Mucosa of stomach (tissue), 1 donor: Measurements from ENCODE around the gene COL15A1.

Experiments
- H3K27me3 ChIP-seq: one replicate; pipeline ENCODE4 v1.7.0; 2013; ENCODE audit warnings: mild to moderate bottlenecking, low read length; ENCODE audit not compliant: control insufficient read depth, insufficient read depth
- H3K36me3 ChIP-seq: one replicate; pipeline ENCODE4 v1.7.0; 2013; ENCODE audit warnings: low read length; ENCODE audit not compliant: control insufficient read depth, insufficient read depth
- H3K4me1 ChIP-seq: one replicate; pipeline ENCODE4 v1.7.0; 2013; ENCODE audit warnings: mild to moderate bottlenecking, low read length; ENCODE audit not compliant: control insufficient read depth, insufficient read depth
- H3K4me3 ChIP-seq: one replicate; pipeline ENCODE4 v1.7.0; 2013; ENCODE audit warnings: low read length
- H3K9ac ChIP-seq: one replicate; pipeline ENCODE4 v1.7.0; 2013; ENCODE audit warnings: mild to moderate bottlenecking, low read length, moderate library complexity
- H3K9me3 ChIP-seq: one replicate; pipeline ENCODE4 v1.7.0; 2013; ENCODE audit warnings: mild to moderate bottlenecking, low read length, moderate library complexity; ENCODE audit not compliant: control insufficient read depth
- donor health status: Pancreatic carcinoma.

COL15A1 gene

GRCh38 chr9:99113414-99114048, 169.8 kb downstream of the COL15A1 start:
- Histone ChIP-seq H3K36me3 (no peaks in the 10 kb centered on the region), H3K27me3 (no peaks in the 10 kb centered on the region), H3K4me3 (no peak overlapping the region), H3K4me1 (peaks cover 13% of the 10 kb centered on the region), H3K9me3 (no peaks in the 10 kb centered on the region), H3K9ac (no peak overlapping the region)

GRCh38 chr9:99114049-99114440, 170.3 kb downstream of the COL15A1 start:
- no peaks in the 10 kb centered on the region for H3K27me3 ChIP-seq
- H3K36me3 ChIP-seq = no peaks in the 10 kb centered on the region
- H3K4me3 ChIP-seq = no peak overlapping the region
- no peaks in the 10 kb centered on the region for H3K9me3 ChIP-seq
- H3K4me1 ChIP-seq = peaks cover 13% of the 10 kb centered on the region
- no peak overlapping the region for H3K9ac ChIP-seq

GRCh38 chr9:99114846-99115500, 171.3 kb downstream of the COL15A1 start:
- Histone ChIP-seq H3K4me3 (no peak overlapping the region), H3K27me3 (no peaks in the 10 kb centered on the region), H3K9ac (no peak overlapping the region), H3K4me1 (peaks cover 13% of the 10 kb centered on the region), H3K36me3 (no peaks in the 10 kb centered on the region), H3K9me3 (no peaks in the 10 kb centered on the region)

GRCh38 chr9:99116003-99116411, 172.3 kb downstream of the COL15A1 start:
- Histone ChIP-seq H3K27me3 (no peaks in the 10 kb centered on the region), H3K9ac (no peak overlapping the region), H3K9me3 (no peaks in the 10 kb centered on the region), H3K36me3 (no peaks in the 10 kb centered on the region), H3K4me1 (peaks cover 13% of the 10 kb centered on the region), H3K4me3 (no peak overlapping the region)

- Histone ChIP-seq H3K4me3 (no peak overlapping the region), H3K4me1 (peaks cover 9% of the 10 kb centered on the region), H3K36me3 (no peaks in the 10 kb centered on the region), H3K9me3 (no peaks in the 10 kb centered on the region), H3K9ac (no peak overlapping the region), H3K27me3 (no peaks in the 10 kb centered on the region)
Measured at GRCh38 chr9:99118782-99119466, 175.2 kb downstream of the COL15A1 start.

- no peaks in the 10 kb centered on the region for H3K9me3 ChIP-seq
- no peaks in the 10 kb centered on the region for H3K27me3 ChIP-seq
- no peak overlapping the region for H3K9ac ChIP-seq
- H3K4me3 ChIP-seq = no peak overlapping the region
- H3K36me3 ChIP-seq = no peaks in the 10 kb centered on the region
- H3K4me1 ChIP-seq = no peaks in the 10 kb centered on the region
Measured at GRCh38 chr9:99119976-99120655, 176.4 kb downstream of the COL15A1 start.
